ENCODE data around the gene CSNK1E. TPM values are rescaled to one million over a fixed set of nuclear protein-coding genes. Genes with fewer than 3 reads are reported as not detected.
A peak's percentile ranks its signal among the peaks of the same experiment; 100 is the strongest.

Gene CSNK1E
- total RNA-seq, 1 experiment from 2014 or later, result 206 TPM

- DNase-seq (ENCODE audit: low read depth), result peak; percentile 40
Observed at GRCh38 chr22:38282397-38282796, 34.8 kb downstream of the CSNK1E start.

- no peak for DNase-seq (ENCODE audit: low read depth)
Observed at GRCh38 chr22:38276166-38276565, 41.1 kb downstream of the CSNK1E start.

DNA sequence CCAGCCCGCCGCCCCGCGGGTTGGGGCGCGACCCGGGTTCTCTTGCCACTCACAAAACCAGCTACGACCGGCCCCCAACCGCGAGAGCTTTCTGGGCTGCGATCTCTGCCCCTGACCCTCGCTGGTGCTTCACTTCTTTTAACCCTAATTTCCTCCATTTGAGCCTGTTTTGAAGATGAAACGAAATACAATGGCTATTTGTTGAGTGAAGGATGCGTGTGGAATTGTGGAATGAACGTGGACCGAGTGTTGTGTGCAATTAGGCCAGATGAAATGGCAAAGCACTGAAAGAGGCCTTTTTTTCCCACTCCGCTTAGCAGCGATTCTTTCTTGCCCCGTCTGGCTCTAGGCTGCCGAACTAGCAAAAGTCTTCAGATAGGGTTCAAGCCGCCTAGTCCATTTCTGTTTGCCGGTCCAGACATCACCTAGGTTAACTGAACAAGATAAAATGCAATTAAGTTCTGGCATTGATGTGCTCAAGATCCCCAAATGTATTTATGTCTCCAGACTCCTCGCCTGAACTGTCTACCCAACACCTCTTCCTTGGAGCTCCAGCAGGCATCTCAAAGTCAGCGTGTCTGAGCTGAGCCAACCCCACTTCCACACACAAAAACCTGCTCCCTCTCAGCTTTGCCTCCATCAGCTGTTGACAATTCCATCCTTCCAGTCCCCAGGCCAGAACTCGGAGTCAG is 44.0 kb downstream of the CSNK1E start:
- DNase-seq (ENCODE audit: low read depth), result no peak

DNA sequence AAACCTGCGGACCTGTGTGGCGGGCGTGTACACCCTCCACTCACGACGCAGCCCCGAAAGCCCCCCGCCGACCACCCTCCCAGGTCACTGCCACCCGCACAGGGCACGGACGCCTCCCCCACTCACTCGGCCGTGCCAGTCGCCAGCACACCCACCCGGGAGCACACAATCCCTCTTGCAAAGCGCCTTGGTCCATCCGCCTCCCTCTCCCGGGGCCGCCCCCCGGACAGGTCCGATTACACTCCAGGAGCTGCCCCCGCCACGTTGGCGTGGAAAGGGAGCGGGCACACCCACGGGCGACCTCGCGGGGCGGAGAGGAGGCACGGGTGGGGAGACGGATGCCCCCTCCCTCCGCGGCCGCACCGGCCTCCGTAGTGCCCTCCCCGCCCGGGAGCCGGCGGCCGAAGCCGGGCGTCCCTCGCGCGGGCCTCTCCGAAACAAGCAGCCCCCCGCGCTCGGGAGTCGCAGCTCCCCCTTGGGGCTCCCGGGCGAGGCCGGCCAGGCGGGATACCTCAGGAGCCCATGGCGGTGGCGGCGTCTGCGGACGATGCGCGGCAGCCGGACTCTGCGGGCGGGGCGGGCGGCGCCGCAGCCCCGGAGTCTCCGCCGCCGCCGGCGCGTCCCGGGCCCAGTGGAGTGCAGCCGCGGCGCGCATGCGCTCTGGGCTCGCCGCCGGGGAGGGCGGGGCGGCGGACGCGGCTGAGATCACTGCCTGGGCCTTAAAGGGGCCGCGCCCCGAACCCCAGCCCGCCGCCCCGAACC is 44.7 kb downstream of the CSNK1E start, which contains the start of gene TMEM184B:
Gene TMEM184B, minus strand, starts transcription at position 638 of the 762 bp plus-strand sequence. CDS start 25,049 bp downstream, outside the sequence.
- peak; percentile 50 for DNase-seq (ENCODE audit: low read depth)

DNA sequence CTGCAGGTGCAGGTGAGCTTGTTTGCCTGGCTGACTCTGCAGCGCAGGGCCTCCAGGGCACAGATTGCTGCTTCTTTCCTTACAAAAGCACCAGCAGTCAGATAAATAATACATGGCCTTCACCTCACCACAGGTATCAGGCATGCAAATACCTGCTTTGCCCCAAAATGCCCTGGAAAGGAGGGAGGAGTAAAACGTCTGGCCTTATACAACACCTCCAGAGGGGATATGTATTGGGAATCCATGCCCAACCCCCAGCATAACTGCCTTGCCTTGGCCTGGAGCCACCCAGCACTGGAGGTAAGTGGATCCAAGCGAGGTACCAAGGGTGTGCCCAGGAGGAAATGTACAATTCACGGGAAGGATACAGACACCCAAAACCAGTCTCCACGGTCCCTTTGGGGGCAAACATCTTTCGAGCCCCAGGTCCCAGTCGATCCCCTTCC is 45.3 kb downstream of the CSNK1E start:
- no peak for DNase-seq (ENCODE audit: low read depth)

- DNase-seq (ENCODE audit: low read depth), result no peak
Observed at GRCh38 chr22:38271101-38271500, 46.1 kb downstream of the CSNK1E start.

- DNase-seq (ENCODE audit: low read depth), result peak; percentile 35
Observed at GRCh38 chr22:38270091-38270992, 46.9 kb downstream of the CSNK1E start.

- no peak for DNase-seq (ENCODE audit: low read depth)
Observed at GRCh38 chr22:38269466-38269865, 47.8 kb downstream of the CSNK1E start.

DNA sequence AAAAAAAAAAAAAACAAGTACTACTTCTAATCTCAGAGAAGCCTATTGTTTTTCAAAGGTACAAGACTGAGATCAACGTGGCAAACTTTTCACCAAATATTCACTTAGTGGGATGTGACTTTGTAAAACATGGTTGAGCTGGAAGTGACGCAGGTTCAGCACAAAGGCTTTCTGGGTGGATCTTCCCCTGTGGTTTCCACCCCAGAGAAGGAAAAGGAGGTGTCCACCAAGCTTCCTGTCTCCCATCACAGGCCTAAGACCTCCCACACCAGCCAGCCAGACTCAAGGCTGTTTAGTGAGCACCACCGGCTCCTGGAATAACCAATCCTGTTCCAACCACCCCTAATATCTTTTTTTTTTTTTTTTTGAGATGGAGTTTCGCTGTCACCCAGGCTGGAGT is 50.1 kb downstream of the CSNK1E start:
- DNase-seq (ENCODE audit: low read depth), result peak; percentile 28

DNA sequence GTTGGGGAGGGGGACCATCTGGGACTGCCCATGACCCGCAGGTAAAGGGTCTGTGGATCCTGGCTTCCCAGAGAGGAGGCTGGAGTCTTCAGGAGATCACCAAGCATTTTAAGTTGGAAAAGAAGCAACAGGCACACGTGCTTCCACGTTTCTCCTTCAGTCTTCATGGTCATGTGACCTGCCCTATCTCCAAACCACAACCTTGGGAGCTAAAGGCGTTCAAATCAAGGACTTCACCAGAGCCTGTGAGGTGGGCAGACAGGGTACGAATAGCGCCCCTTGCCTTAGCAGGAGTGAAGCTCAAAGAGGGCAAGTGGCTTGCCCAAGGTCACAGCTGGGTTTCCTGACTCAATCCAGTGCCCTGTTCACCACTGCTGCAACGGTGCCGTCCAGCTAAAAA is 51.1 kb downstream of the CSNK1E start:
- no peak for DNase-seq (ENCODE audit: low read depth)

- DNase-seq (ENCODE audit: low read depth), result no peak
Observed at GRCh38 chr22:38264322-38264843, 52.9 kb downstream of the CSNK1E start.

- DNase-seq (ENCODE audit: low read depth), result no peak
Observed at GRCh38 chr22:38262051-38262795, 55.0 kb downstream of the CSNK1E start.

DNA sequence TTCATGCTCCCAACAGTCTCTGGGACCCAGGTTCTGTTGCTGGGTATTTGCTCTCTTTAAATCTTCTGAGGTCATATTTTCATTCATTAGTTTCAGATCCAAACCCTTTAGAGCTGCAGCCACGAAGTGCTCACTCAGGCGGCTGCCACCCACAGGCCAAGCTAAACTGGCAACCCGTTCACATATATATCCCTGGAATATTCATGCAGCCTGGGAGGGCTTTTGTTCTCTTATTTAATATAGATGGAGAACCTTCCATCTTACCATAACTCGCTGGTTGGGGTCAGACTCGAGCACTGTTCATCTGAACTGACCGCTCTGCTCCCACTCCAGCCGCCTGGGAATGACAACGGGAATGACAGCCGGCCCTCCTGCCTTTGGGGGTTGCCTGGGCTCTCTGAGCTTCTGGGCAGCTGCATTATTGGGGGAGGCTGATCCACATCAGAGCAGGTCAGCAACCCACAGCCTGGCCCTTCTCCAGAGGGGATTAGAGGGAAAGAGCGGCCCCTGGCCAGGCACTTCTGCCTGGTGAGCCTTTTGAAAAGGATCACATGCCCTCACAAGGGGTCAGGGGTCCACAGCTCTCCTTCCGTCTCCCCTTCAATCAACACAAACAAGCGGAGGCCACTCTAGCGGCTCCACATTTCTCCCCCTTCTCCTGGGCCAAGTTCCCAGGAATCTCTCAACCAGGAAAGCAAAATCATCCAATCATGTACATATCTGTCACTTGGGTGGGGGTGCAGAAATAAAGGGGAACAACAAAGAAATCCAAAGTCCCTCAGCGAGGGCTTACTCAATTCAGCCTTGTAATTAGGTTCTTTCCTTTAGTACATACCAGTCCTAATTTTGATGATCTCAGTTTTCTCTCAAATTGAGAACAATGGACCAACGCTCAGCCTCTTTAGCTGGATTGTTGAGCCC is 56.2 kb downstream of the CSNK1E start:
- DNase-seq (ENCODE audit: low read depth), result no peak

- DNase-seq (ENCODE audit: low read depth), result no peak
Observed at GRCh38 chr22:38259370-38259769, 57.9 kb downstream of the CSNK1E start.

GRCh38 chr22:38258895-38259294 is 58.3 kb downstream of the CSNK1E start:
- DNase-seq (ENCODE audit: low read depth), result no peak

GRCh38 chr22:38257650-38258250 is 59.5 kb downstream of the CSNK1E start:
- no peak for DNase-seq (ENCODE audit: low read depth)

DNA sequence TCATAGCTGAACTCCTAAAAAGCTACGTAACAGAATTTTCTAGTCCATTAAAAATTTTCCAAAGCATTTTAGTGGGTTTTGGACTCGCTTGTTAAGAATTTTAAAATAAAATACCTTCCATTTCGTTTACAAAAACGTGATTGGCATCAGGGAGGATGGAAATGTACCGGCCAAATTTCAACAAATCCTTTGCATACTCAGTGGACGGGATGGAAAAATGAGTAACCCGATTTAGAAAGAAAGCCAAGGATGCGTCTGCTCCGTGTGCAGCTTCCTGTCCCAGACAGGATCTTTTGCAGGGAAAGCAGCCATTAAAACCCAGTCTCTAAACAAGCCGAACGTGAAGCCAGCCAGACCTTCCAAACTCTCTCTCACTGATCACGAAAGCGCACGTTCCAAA is 60.1 kb downstream of the CSNK1E start:
- no peak for DNase-seq (ENCODE audit: low read depth)

GRCh38 chr22:38255697-38256096 is 61.5 kb downstream of the CSNK1E start:
- DNase-seq (ENCODE audit: low read depth), result no peak

DNA sequence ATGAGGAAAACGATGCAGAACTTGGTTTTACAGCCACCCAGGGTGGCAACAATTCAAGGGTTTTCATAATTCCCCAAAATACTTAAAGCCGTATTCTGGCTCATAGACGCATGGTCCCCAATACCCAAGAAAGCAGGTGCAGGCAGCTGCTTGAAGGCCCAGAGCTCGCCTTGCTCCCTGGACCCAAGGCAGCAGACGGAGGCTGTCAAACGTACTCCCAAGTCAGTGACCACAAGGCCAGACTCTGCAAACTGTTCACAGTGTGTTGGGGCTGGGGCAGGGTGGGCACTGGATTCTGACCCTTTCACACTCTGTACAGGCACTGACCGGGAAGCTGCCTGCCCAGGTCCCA is 65.9 kb downstream of the CSNK1E start:
- DNase-seq (ENCODE audit: low read depth), result no peak

Measured in HT1080 (cell line).